Brain microvascular endothelial cell (primary cell): Measurements from ENCODE around the gene SLC8A3.

Source experiments
- DNase-seq: peaks from one replicate; pipeline ENCODE4 v3.0.0-alpha.2; 2020
- H3K27ac ChIP-seq: fragments of 250-450 bp; sonication (Bioruptor Pico); 2 replicates; pipeline ENCODE4 v1.5.1; 2020; ENCODE audit warnings: mild to moderate bottlenecking, moderate library complexity
- H3K27me3 ChIP-seq: fragments of 250-450 bp; sonication (Bioruptor Pico); replicated peaks from 2 replicates; pipeline ENCODE4 v1.5.1; 2020; ENCODE audit warnings: mild to moderate bottlenecking
- H3K36me3 ChIP-seq: fragments of 250-450 bp; sonication (Bioruptor Pico); replicated peaks from 2 replicates; pipeline ENCODE4 v1.5.1; 2020; ENCODE audit warnings: mild to moderate bottlenecking
- H3K4me3 ChIP-seq: 2 replicates; pipeline ENCODE4 v1.5.1; 2011; ENCODE audit warnings: low read depth, mild to moderate bottlenecking, control low read depth, low read length, moderate library complexity
- CTCF ChIP-seq: IDR thresholded peaks from 2 replicates; pipeline ENCODE4 v1.5.1; 2011; ENCODE audit warnings: low read depth, mild to moderate bottlenecking, moderate library complexity, low read length, control low read depth, inconsistent platforms; ENCODE audit errors: missing control alignments
- in situ Hi-C: cut with HindIII; loops from 2 replicates; pipeline ENCODE4 v1.10.0; 2017; ENCODE audit warnings: low sequenced_read_pairs, low pct_ligation_motif_present

SLC8A3 gene

GRCh38 chr14:70057519-70058136 lies 131.1 kb downstream of the SLC8A3 start:
- Histone ChIP-seq H3K27me3 (no peaks in the 10 kb centered on the region), H3K36me3 (no peaks in the 10 kb centered on the region), H3K27ac (no peak overlapping the region), H3K4me3 (no peak overlapping the region)
- TF ChIP-seq CTCF: no peak
- no peak for DNase-seq
- in situ Hi-C loops: no loop called here

DNA sequence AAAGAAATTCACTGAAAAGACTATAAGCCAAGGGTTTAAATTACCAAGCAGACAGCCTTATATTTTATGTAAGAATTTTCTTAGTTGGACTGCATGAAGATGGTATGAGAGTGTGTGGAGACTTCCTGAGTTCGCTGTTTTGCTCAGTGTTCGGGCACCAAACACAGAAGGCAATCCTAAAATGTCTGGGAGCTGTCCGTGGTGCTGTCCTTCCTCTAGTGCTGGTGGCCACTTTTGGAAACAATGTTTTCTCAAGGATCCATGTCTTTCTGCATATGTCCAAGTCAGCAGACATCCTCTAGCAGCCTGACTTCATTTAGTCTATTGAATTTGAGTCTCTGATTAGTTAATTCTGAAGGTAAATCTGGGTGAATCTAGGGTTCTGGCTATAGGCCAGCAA lies 135.8 kb downstream of the SLC8A3 start:
- in situ Hi-C loops: no loop called here
- DNase-seq: peak; percentile 23
- H3K36me3 ChIP-seq: no peaks in the 10 kb centered on the region
- H3K27ac ChIP-seq: no peak overlapping the region
- no peaks in the 10 kb centered on the region for H3K27me3 ChIP-seq
- no peak for TF ChIP-seq CTCF
- H3K4me3 ChIP-seq: no peak overlapping the region

GRCh38 chr14:70050136-70050535 lies 138.6 kb downstream of the SLC8A3 start:
- DNase-seq: no peak
- Histone ChIP-seq H3K27ac (no peak overlapping the region), H3K36me3 (no peaks in the 10 kb centered on the region), H3K4me3 (no peak overlapping the region), H3K27me3 (no peaks in the 10 kb centered on the region)
- TF ChIP-seq CTCF: no peak
- in situ Hi-C loops: no loop called here

- no peak for DNase-seq
- TF ChIP-seq CTCF: no peak
- no peak overlapping the region for H3K4me3 ChIP-seq
- no peaks in the 10 kb centered on the region for H3K36me3 ChIP-seq
- H3K27ac ChIP-seq: no peak overlapping the region
- in situ Hi-C loops: no loop called here
- H3K27me3 ChIP-seq: no peaks in the 10 kb centered on the region
These were observed 139.1 kb downstream of the SLC8A3 start for GRCh38 chr14:70049605-70050004.

DNA sequence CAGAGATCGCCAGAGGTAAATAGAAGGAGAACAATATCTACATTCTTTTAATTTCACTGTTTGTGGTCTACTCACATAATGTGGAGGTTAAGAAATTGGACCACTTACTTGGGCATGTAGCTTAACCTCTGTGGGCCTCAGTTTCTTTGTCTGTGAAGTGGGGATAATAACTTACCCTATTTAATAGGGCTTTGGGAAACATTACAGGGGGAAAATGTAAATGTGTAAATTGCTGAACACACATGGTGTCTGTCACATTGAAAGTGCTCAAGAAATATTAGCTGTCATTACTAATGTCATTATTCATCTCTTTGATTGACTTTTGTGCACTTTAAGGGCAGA lies 140.5 kb downstream of the SLC8A3 start:
- H3K4me3 ChIP-seq: no peak overlapping the region
- no peak for TF ChIP-seq CTCF
- H3K36me3 ChIP-seq: no peaks in the 10 kb centered on the region
- H3K27ac ChIP-seq: no peak overlapping the region
- H3K27me3 ChIP-seq: no peaks in the 10 kb centered on the region
- DNase-seq: no peak
- in situ Hi-C loops: no loop called here

DNA sequence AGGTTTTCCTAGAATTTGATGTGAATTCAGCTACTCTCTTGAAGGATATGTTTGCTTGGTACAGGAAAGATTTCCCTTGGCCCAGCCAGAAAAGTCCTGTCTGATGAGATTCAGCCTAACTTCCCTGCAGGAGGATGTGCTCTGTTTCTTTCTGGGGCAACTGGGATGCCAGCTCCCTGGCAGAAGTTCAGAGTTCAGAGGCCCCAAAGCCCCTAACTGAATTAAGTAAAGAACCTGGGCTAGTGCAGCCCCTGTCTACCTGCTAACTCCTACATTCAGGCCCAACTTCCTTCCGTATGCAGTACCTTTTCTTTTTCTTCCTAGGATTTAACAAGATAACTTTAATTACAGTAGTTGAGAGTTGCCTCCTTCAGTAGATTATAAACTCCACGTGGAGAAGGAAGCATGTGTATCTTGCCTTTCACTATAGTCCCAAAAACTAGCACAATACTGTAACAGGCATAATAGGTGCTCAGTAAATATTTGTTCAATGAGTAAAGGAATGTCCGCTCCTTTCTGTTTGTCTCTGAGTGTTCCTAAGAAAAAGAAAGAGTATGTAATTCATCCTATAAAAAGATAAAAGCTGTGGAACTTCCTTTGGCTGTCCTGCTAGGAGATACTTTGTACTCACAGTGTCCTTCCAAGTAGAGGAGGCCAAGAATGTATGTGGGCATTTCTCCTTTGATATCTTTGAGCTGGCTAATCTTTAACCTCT lies 141.0 kb downstream of the SLC8A3 start:
- in situ Hi-C loops: no loop called here
- H3K27ac ChIP-seq: no peak overlapping the region
- H3K36me3 ChIP-seq: no peaks in the 10 kb centered on the region
- H3K4me3 ChIP-seq: no peak overlapping the region
- TF ChIP-seq CTCF: no peak
- no peak for DNase-seq
- no peaks in the 10 kb centered on the region for H3K27me3 ChIP-seq
